ENCODE measurements around the gene IGSF3.
"Not testable (repeated sequence)": the region's sequence is repeated elsewhere in the genome, so short reads cannot be mapped to it uniquely, and the experiment has no call there.

GRCh38 chr1:116608151-116608550, 59.4 kb downstream of the IGSF3 start:
- not testable (repeated sequence) for TF ChIP-seq CEBPB (IDR thresholded peaks at IDR 0.05; ENCODE audit: borderline replicate concordance in 1 of 2, low read depth in 2 of 2, low read length in 2 of 2); CHD4 (IDR thresholded peaks at IDR 0.05); EGR1 (IDR thresholded peaks at IDR 0.05; ENCODE audit: borderline replicate concordance in 1 of 2, low read depth in 2 of 2, low read length in 2 of 2); POLR2A (IDR thresholded peaks at IDR 0.05; ENCODE audit: low read depth, low read length); KAT2A (conservative IDR thresholded peaks at IDR 0.05; ENCODE audit: control insufficient read depth, low read depth, low read length)
- TF ChIP-seq, protein P1, sequence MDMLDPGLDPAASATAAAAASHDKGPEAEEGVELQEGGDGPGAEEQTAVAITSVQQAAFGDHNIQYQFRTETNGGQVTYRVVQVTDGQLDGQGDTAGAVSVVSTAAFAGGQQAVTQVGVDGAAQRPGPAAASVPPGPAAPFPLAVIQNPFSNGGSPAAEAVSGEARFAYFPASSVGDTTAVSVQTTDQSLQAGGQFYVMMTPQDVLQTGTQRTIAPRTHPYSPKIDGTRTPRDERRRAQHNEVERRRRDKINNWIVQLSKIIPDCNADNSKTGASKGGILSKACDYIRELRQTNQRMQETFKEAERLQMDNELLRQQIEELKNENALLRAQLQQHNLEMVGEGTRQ (IDR thresholded peaks at IDR 0.05; ENCODE audit: borderline replicate concordance, low read depth, low read length): not testable (repeated sequence)
